ENCODE results near the gene LST1. TPM values are rescaled to one million over a fixed set of nuclear protein-coding genes. Genes with fewer than 3 reads are reported as not detected.
A peak's percentile ranks its signal among the peaks of the same experiment; 100 is the strongest.

LST1 gene
- total and polyA plus RNA-seq, 8 donors, result 4.4 to 95.1 (median 7.7) TPM

DNA sequence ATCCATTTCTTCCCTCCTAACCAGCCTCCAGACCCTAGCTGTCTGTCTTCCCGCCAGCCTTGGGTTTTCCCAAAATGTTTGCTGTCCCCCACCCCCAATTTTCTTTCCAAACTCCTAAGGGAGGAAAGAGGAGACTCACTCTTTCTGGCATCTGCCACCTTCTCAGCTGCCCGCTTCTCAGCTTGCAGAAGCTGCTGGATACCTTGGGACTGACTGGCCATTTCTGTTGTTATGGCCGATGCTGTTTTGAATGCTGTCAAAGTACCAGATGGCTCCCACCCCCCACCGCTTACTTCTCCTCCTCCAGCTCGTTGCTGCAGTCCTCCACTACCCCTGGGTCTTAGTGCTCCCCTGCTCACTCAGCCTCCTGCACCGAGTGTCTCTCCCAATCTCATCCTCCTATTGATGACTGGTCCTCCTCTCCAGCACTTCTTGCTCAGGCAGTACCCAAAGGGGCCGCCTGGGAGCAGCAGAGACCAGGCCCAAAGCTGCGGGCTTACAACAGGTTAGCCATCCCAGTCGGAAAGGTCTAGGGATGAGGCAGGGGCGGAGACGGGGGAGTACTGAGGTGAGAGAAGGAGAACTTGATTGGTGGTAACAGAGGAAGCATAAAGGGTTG lies 39.6 kb upstream of the LST1 start, which contains the start of gene ATP6V1G2:
TSS of gene ATP6V1G2 (minus strand) at position 270 of the 619 bp plus-strand sequence. CDS start at position 221, 49 bp downstream.
- peak; percentile 86 for ATAC-seq
- H3K36me3 ChIP-seq, result peaks cover 0 to 23% of the 10 kb centered on the region in 2 donors
- H3K4me1 ChIP-seq, result peaks cover 13 to 47% of the 10 kb centered on the region in 2 donors
- H3K27ac ChIP-seq, result peak within 1 kb of the TSS; percentile 82 to 84
- DNase-seq, result peak; percentile 78 to 94 (median 88)
- peak; percentile 90 to 93 for TF ChIP-seq CTCF (IDR thresholded peaks at IDR 0.05)
- intact Hi-C loops (cut with DNase I), result loop anchor here (2.0 to 10.0 kb wide), 2 partner anchors 48 to 52 kb away; partner anchors contain the start of gene NCR3 (in 1 of the 2)
- H3K9me3 ChIP-seq, result no peaks in the 10 kb centered on the region
- peak within 1 kb of the TSS; percentile 41 to 48 for H3K4me3 ChIP-seq
- H3K27me3 ChIP-seq, result no peaks in the 10 kb centered on the region

DNA sequence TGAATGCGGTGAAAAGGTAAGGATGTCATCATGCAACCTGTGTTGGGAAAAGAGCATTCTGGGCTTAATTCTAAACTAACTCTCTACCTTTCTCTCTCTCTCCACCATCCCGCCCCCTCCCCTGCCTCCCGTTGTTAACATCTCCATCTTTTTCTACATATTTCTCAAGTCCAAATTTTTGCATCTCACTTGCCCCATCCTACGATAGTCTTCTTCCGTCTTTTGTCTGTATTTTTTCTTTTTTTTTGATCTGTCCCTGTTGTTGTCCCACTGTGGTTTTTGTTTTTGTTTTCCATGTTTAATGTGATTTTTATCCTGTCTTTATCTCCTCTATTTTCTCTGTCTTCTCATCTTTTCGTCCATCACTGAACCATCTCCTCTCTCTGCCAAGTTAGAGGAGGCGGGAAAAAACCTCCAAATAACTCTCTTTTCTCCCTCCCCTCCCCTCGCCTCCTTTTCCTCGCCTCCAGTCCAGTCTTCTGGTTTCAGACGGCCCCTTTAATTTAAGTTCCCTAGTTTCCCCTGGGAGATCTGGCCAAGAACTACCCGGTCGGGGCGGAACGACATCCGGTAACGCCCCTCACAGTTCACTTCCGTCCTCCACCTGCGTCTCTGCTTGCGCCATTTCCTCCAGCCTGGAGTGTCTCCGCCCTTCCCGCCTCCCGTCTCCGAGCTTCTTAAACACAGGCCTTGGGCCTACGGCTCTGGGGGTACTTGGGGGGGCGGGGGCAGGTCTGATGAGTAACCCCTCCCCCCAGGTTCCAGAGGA lies 38.9 kb upstream of the LST1 start, which contains the start of gene NFKBIL1:
TSS of gene NFKBIL1 (plus strand) at position 651 of the 769 bp plus-strand sequence. CDS start at position 738, 87 bp downstream.
- Histone ChIP-seq H3K27me3 (no peaks in the 10 kb centered on the region), H3K4me1 (peaks cover 13 to 54% of the 10 kb centered on the region in 2 donors), H3K4me3 (peak within 1 kb of the TSS; percentile 41 to 48), H3K9me3 (no peaks in the 10 kb centered on the region), H3K36me3 (peaks cover 0 to 25% of the 10 kb centered on the region in 2 donors), H3K27ac (peak within 1 kb of the TSS; percentile 82 to 84)
- intact Hi-C loops (cut with DNase I), result loop anchor here (2.0 to 10.0 kb wide), 2 partner anchors 48 to 52 kb away; partner anchors contain the start of gene NCR3 (in 1 of the 2)
- TF ChIP-seq CTCF (IDR thresholded peaks at IDR 0.05), result no peak
- DNase-seq (peak; percentile 94 to 98 (median 95)), ATAC-seq (peak; percentile 96)

DNA sequence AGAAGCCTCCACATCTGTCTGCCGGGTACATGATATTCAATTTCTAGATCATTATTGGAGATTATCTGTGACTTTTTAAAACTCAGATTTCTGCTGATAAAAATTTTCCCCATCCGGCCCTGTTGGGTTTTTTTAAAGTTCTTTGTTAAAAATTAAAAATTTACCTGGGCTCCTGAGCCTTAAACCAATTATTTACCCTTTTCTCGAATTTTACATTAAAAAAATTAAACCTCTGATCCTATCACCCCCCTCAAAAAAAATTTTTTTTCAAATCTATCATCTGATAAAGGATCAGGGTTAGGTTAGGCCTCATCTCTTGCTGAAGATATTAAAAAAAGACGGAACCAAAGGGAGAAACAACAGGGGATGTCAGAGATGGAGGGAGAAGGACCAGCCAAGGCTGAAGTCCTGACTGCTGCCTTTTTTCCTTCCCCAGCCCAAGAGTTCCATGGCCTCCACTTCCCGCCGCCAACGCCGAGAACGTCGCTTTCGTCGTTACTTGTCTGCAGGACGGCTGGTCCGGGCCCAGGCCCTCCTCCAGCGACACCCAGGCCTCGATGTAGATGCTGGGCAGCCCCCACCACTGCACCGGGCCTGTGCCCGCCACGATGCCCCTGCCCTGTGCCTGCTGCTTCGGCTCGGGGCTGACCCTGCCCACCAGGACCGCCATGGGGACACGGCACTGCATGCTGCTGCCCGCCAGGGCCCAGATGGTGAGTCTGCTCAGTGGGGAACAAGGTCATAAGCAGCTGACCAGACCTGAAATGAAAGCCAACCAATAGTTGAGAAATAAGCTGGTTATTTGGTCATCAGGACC lies 38.1 kb upstream of the LST1 start:
- TF ChIP-seq CTCF (IDR thresholded peaks at IDR 0.05), result no peak
- ATAC-seq, result no peak

GRCh38 chr6:31548544-31548873 lies 37.6 kb upstream of the LST1 start:
- Histone ChIP-seq H3K9me3 (no peaks in the 10 kb centered on the region), H3K27me3 (no peaks in the 10 kb centered on the region), H3K27ac (peak overlapping the region in 1 of 2 donors; percentile 84), H3K4me1 (peaks cover 9 to 56% of the 10 kb centered on the region in 2 donors), H3K4me3 (peak overlapping the region in 1 of 2 donors; percentile 48), H3K36me3 (peaks cover 0 to 25% of the 10 kb centered on the region in 2 donors)
- ATAC-seq, result no peak
- no peak for TF ChIP-seq CTCF (IDR thresholded peaks at IDR 0.05)
- no peak for DNase-seq
- intact Hi-C loops (cut with DNase I), result loop anchor here in 1 of 2 donors (10.0 kb wide), 1 partner anchor 46 kb away; the partner anchor contains the start of gene NCR3

More for the DNA sequence above, 38.1 kb upstream of the LST1 start:
- Histone ChIP-seq H3K4me3 (peak overlapping the region; percentile 41 to 48), H3K27ac (peak overlapping the region; percentile 82 to 84), H3K36me3 (peaks cover 0 to 25% of the 10 kb centered on the region in 2 donors), H3K27me3 (no peaks in the 10 kb centered on the region), H3K4me1 (peaks cover 9 to 56% of the 10 kb centered on the region in 2 donors), H3K9me3 (no peaks in the 10 kb centered on the region)
- DNase-seq, result peak in 2 of 4 donors; percentile 44 to 81
- intact Hi-C loops (cut with DNase I), result loop anchor here (2.0 to 10.0 kb wide), 2 partner anchors 47 to 51 kb away; partner anchors contain the start of gene NCR3 (in 1 of the 2)

Data from left lung (tissue), 10 donors.